Panc1 (cell line): Measurements from ENCODE around the gene LRBA. TPM values are rescaled to one million over a fixed set of nuclear protein-coding genes. Genes with fewer than 3 reads are reported as not detected.

Experiments
- ATAC-seq: fragments of 200-7000 bp; cut with Tn5 transposase; 2 replicates; pipeline ENCODE4 v1.9.1; 2020; ENCODE audit warnings: mild to moderate bottlenecking, moderate library complexity
- BruUV-seq: library from RNA; stranded (reverse); fragments of 400-500 nt; replicated peaks from 2 replicates; lab custom pipeline; 2021; lab: Mats Ljungman, UMichigan
- CTCF ChIA-PET: fragments of 300-600 bp; sonication (Branson Sonifier 250); formaldehyde crosslinking; loops from one replicate; lab custom pipeline; 2022; ENCODE audit warnings: antibody characterized with exemption; lab: Charles Lee
- POLR2A ChIA-PET: fragments of 300-600 bp; sonication (Branson Sonifier 250); formaldehyde crosslinking; loops from one replicate; lab custom pipeline; 2022; ENCODE audit warnings: antibody characterized with exemption; lab: Charles Lee
- DNase-seq: peaks from one replicate; pipeline ENCODE4 v3.0.0-alpha.2; 2010; ENCODE audit warnings: low read depth, low spot score
- H3K27ac ChIP-seq: 2 replicates; pipeline ENCODE4 v1.5.1; 2011; ENCODE audit warnings: mild to moderate bottlenecking, low read length, inconsistent platforms
- H3K27me3 ChIP-seq: fragments of 200-500 bp; sonication (Bioruptor generic); 2 replicates; pipeline ENCODE4 v1.6.0; 2014; ENCODE audit warnings: low read length, inconsistent platforms; ENCODE audit not compliant: control insufficient read depth, insufficient read depth
- H3K36me3 ChIP-seq: fragments of 200-500 bp; sonication (Bioruptor generic); 2 replicates; pipeline ENCODE4 v1.5.1; 2014; ENCODE audit warnings: inconsistent platforms, mild to moderate bottlenecking, low read length, moderate library complexity; ENCODE audit not compliant: control insufficient read depth, insufficient read depth
- H3K4me1 ChIP-seq: 2 replicates; pipeline ENCODE4 v1.5.1; 2011; ENCODE audit warnings: inconsistent platforms, mild to moderate bottlenecking, low read length, moderate library complexity; ENCODE audit not compliant: control insufficient read depth, insufficient read depth
- H3K4me3 ChIP-seq, 2 experiments: 2 replicates each; pipeline ENCODE4 v1.5.1; 2011 to 2012; ENCODE audit warnings: low read depth in 2 of 2, low read length in 2 of 2, mild to moderate bottlenecking in 2 of 2, inconsistent platforms in 1 of 2, moderate library complexity in 1 of 2
- H3K9me3 ChIP-seq: fragments of 200-500 bp; sonication (Bioruptor generic); 2 replicates; pipeline ENCODE4 v1.5.1; 2014; ENCODE audit warnings: low read depth, mild to moderate bottlenecking, inconsistent platforms, low read length, moderate library complexity; ENCODE audit not compliant: control insufficient read depth, insufficient read depth
- CTCF ChIP-seq: fragments of 450-650 bp; IDR thresholded peaks from 2 replicates; pipeline ENCODE4 v1.5.1; 2017; ENCODE audit warnings: mild to moderate bottlenecking
- POLR2AphosphoS5 ChIP-seq: IDR thresholded peaks from 2 replicates; pipeline ENCODE4 v1.6.1; 2012; ENCODE audit warnings: mild to moderate bottlenecking, low read depth, low read length, moderate library complexity
- REST ChIP-seq, 2 experiments: IDR thresholded peaks; 2 replicates each; pipeline ENCODE4 v1.6.1; 2011 to 2012; ENCODE audit warnings: low read depth in 2 of 2, control low read depth in 1 of 2, low read length in 1 of 2, mild to moderate bottlenecking in 1 of 2, moderate library complexity in 1 of 2; ENCODE audit not compliant: insufficient read depth in 1 of 2
- SIN3A ChIP-seq: IDR thresholded peaks from 2 replicates; pipeline ENCODE4 v1.6.1; 2012; ENCODE audit warnings: low read depth, mild to moderate bottlenecking, low read length, moderate library complexity, borderline replicate concordance; ENCODE audit not compliant: insufficient read depth
- TCF7L2 ChIP-seq: IDR thresholded peaks from 2 replicates; pipeline ENCODE4 v1.6.1; 2011; ENCODE audit warnings: mild to moderate bottlenecking, low read depth, low read length, inconsistent platforms
- in situ Hi-C: cut with HindIII; loops from 2 replicates; pipeline ENCODE4 v1.10.0; 2016; ENCODE audit warnings: low sequenced_read_pairs, low pct_unique_long_range_greater_than_20kb
- intact Hi-C: fragments of 100-400 bp; cut with micrococcal nuclease; formaldehyde crosslinking; loops from one replicate; pipeline ENCODE4 v1.10.0; 2022; ENCODE audit not compliant: unreplicated experiment
- total RNA-seq: library from RNA; stranded (reverse); gene quantifications from one replicate; pipeline ENCODE4 v1.2.1, GENCODE V29; 2021; ENCODE audit not compliant: unreplicated experiment

Gene LRBA
- total RNA-seq, 1 experiment from 2014 or later: 26.4 TPM

- TF ChIP-seq SIN3A (no peak), CTCF (no peak), REST (IDR thresholded peaks at IDR 0.05; ENCODE audit: insufficient read depth in 1 of 2, low read depth in 2 of 2, low read length in 1 of 2) (no peak), TCF7L2 (no peak), POLR2AphosphoS5 (no peak)
- ChIA-PET CTCF (no interaction called here), POLR2A (no interaction called here)
- ATAC-seq: no peak
- in situ Hi-C loops (no loop called here), intact Hi-C loops (no loop called here)
- H3K4me1 ChIP-seq: no peaks in the 10 kb centered on the region
- BruUV-seq: no TSS peak
- no peaks in the 10 kb centered on the region for H3K9me3 ChIP-seq
- H3K27ac ChIP-seq: no peak overlapping the region
- H3K4me3 ChIP-seq: no peak overlapping the region
- H3K27me3 ChIP-seq: no peaks in the 10 kb centered on the region
- DNase-seq: no peak
- H3K36me3 ChIP-seq: no peaks in the 10 kb centered on the region
Observed at GRCh38 chr4:150722908-150723362, 292.1 kb downstream of the LRBA start.

GRCh38 chr4:150720973-150721518 lies 294.0 kb downstream of the LRBA start:
- Histone ChIP-seq H3K27me3 (no peaks in the 10 kb centered on the region), H3K27ac (no peak overlapping the region), H3K9me3 (no peaks in the 10 kb centered on the region), H3K4me3 (no peak overlapping the region), H3K4me1 (no peaks in the 10 kb centered on the region), H3K36me3 (no peaks in the 10 kb centered on the region)
- in situ Hi-C loops (no loop called here), intact Hi-C loops (no loop called here)
- CTCF ChIA-PET: no interaction called here
- ATAC-seq: no peak
- POLR2A ChIA-PET: no interaction called here
- no TSS peak for BruUV-seq
- TF ChIP-seq SIN3A: no peak
- TF ChIP-seq POLR2AphosphoS5: no peak
- no peak for TF ChIP-seq REST (IDR thresholded peaks at IDR 0.05; ENCODE audit: insufficient read depth in 1 of 2, low read depth in 2 of 2, low read length in 1 of 2)
- TF ChIP-seq TCF7L2: no peak
- TF ChIP-seq CTCF: no peak
- DNase-seq: no peak
